ENCODE data around the gene GATD1.

GATD1 gene

GRCh38 chr11:804599-804964 lies 27.3 kb upstream of the GATD1 start:
- no peak for TF ChIP-seq ZNF274 (IDR thresholded peaks at IDR 0.05; ENCODE audit: low read depth, low read length)
- H3K4me3 ChIP-seq (ENCODE audit: low read length), result peak overlapping the region; percentile 88

DNA sequence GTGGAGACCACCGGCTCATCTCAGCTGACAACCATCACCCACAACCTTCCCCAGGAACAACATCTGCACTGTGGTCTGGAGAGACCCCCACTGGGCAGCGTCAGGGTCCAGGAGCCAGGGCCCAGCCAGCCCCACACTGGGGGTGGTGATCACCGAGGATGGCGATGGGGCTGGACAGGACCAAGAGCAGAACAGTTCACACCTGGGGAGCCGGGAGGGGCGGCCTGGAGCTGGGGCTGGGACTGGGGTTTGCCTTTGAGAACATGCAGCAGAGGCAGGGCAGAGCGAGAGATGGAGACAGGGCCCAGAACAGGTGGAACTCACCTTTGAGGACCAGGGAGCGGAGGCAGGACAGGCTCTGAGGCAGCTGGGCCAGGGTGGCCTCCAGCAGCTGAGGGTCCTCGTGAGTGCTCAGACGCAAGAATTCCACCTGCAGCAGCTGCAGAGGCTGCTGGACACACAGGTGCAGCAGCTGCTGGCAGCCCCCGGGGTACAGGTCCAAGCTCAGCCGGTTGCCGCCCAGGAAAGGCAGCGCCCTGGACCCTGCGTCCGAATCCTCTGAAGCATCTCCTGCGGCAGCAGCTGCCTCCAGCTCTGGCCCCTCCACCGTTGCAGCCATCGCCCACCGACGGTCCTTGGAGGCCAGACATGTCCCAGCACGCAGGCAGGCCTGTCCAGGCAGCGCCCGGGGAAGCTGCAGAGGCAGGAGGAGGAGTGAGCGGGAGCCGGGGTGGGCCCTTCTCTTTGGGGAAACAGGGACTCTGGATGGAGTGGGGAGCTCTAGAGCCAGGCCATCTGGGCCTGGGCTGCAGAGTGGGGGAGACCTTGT lies 26.7 kb upstream of the GATD1 start:
- H3K4me3 ChIP-seq (ENCODE audit: low read length), result peak overlapping the region; percentile 88
- TF ChIP-seq ZNF274 (IDR thresholded peaks at IDR 0.05; ENCODE audit: low read depth, low read length), result no peak

DNA sequence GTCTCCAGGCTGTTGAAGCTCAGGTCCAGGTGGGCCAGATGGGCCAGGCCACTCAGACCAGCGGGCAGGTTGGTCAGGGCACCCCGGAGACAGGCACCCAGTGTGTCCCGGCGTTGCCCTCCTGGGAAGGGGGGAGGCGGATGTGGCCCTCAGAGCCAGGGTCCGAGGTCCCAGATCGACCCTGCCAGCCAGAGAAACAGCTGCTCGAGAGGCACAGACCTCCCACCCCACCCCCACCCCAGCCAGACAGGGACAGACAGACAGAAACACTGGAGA lies 26.1 kb upstream of the GATD1 start:
- TF ChIP-seq ZNF274 (IDR thresholded peaks at IDR 0.05; ENCODE audit: low read depth, low read length), result no peak
- H3K4me3 ChIP-seq (ENCODE audit: low read length), result peak overlapping the region; percentile 88; the same call in 1 of the 2 replicates

DNA sequence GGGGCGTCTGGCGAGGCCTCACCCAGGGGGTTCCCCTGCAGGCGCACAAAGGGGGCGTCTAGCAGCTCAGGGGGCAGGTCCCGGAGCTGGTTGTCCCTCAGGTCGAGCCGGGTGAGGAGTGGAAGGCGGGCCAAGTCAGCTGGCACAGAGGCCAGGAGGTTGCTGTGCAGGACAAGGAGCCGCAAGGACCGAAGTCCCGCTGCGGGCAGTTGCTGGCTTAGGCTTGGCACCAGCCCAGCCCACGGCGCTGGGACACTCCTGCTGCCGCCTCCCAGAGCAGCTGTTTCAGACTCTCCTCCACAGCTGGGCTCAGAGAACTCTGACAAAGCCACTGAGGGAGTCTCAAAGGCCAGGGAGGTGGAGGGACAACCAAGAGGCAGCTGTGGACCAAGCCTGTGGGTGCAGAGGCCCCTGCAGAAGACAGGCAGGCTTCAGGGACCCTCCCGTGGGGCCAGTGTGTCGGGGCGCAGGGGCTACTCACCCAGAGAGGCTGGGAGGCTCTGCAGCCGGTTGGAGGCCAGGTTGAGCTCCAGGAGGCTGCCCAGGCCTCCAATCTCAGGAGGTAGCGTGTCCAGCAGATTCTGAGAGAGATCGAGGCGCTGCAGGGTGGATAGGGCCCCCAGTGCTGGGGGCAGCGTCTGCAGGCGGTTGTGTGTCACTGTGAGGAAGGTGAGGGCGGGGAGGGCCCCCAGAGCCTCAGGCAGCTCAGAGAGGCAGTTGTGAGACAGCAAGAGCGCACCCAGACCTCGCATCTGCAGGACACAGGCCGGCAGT lies 25.6 kb upstream of the GATD1 start:
- no peak overlapping the region; the same call in 1 of the 2 replicates for H3K4me3 ChIP-seq (ENCODE audit: low read length)
- TF ChIP-seq ZNF274 (IDR thresholded peaks at IDR 0.05; ENCODE audit: low read depth, low read length), result no peak

DNA sequence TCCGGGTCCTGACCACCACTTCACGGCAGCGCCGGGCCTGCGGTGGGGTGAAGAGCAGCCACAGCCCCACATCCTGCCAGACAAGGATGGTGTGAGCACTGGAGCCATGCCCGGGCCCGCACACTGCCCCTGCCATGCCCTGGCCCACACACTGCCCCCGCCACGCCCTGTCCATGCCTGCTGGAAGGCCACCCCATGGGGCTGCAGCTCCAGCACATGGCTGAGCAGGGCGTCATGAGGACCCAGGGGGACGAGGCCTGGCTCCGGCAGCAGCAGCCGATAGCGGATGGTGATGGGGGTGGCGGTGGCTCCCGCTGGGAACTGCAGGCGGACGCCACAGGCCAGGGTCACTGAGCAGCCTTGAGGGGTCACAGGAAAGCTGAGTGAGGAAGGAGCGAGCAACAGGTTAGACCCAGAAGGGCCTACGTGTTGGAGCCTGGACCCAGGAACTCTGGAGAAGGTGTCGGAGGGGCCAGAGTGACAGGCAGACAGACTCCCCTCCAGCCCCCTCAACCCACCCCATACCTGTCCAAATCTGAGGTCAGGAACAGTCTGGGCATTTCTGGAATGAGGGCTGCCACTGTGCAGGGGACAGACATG lies 24.8 kb upstream of the GATD1 start:
- no peak for TF ChIP-seq ZNF274 (IDR thresholded peaks at IDR 0.05; ENCODE audit: low read depth, low read length)
- no peak overlapping the region for H3K4me3 ChIP-seq (ENCODE audit: low read length)

GRCh38 chr11:801097-801780 lies 24.0 kb upstream of the GATD1 start:
- no peak for TF ChIP-seq ZNF274 (IDR thresholded peaks at IDR 0.05; ENCODE audit: low read depth, low read length)
- no peak overlapping the region for H3K4me3 ChIP-seq (ENCODE audit: low read length)

- TF ChIP-seq ZNF274 (IDR thresholded peaks at IDR 0.05; ENCODE audit: low read depth, low read length), result no peak
- H3K4me3 ChIP-seq (ENCODE audit: low read length), result no peak overlapping the region
Measured at GRCh38 chr11:800473-800872, 23.2 kb upstream of the GATD1 start.

DNA sequence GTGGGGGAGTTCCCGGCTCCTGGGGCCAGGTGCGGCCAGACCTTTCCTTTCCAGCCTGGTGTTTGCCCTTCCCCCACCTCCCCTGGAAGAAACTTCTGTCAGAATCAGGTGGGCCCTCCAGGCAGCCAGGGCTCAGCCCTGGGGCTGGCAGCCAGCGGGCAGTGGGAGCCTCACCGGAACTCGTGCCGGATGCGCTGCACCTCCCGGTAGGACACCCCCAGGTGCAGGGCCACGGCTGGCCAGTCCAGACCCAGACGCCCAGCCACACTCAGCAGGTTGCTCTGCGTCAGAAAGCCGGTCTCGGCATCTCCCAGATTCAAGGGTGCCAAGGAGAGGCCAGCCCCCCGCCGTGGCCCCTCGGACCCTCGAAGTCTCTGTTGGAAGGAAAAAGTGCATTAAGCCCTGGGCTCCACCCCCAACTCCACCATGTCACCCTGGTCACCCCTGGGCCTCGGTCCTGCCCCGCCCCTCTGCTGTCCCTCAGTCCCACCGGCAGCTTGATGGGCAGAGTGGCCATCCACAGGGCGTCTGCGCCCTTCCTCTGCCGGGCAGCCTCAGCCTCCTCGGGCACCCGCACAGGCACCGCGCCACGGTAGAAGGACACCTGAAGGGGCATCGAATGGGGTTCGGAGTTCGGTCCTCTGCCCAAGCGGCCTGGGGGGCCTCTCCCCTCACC lies 22.5 kb upstream of the GATD1 start:
- no peak overlapping the region for H3K4me3 ChIP-seq (ENCODE audit: low read length)
- no peak for TF ChIP-seq ZNF274 (IDR thresholded peaks at IDR 0.05; ENCODE audit: low read depth, low read length)

GRCh38 chr11:798093-798713 lies 20.9 kb upstream of the GATD1 start, which contains the start of gene SLC25A22:
Gene SLC25A22, minus strand, starts transcription at chr11:798281. Its CDS starts 3,275 bp downstream, at chr11:795006.
- H3K4me3 ChIP-seq (ENCODE audit: low read length), result peak within 1 kb of the TSS; percentile 67
- TF ChIP-seq ZNF274 (IDR thresholded peaks at IDR 0.05; ENCODE audit: low read depth, low read length), result no peak

DNA sequence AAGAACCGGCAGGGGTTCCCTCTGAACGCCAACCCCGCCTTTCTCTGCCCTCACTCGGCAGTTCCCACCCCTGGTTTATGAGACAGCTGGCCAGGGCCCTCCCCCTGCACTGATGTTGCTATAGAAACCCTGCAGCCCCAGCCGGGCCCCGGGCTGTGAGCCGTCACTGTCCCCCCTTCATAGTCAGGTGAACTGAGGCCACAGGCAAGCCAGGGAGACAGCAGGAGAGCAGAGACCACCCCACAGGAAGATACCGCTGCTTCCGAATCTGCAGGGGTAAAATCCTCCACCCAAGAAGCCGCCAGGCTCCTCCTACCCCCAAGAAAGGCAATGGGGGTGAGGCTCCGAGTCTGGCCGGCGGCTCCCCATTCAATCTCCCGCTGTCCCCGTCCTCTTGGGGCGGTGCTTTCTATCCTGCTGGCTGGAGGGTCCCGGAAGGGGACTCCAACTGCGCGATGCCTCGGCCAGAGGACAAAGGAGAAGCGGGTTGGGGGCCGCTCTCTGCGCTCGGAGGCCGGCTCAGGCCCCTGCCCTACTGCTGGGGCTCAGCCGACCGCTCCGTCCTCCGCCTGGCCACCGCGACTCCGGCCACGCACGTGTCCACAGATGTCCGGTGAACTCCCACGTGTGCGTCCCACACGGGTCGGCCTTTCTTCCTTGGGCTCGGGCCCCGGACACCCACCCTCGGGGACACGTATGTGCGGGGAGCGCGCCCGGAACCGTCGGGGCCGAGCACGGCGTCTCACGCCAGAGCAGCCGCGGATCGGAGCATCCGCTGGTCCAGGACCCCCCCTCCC lies 20.2 kb upstream of the GATD1 start:
- no peak for TF ChIP-seq ZNF274 (IDR thresholded peaks at IDR 0.05; ENCODE audit: low read depth, low read length)
- peak overlapping the region; percentile 67 for H3K4me3 ChIP-seq (ENCODE audit: low read length)

DNA sequence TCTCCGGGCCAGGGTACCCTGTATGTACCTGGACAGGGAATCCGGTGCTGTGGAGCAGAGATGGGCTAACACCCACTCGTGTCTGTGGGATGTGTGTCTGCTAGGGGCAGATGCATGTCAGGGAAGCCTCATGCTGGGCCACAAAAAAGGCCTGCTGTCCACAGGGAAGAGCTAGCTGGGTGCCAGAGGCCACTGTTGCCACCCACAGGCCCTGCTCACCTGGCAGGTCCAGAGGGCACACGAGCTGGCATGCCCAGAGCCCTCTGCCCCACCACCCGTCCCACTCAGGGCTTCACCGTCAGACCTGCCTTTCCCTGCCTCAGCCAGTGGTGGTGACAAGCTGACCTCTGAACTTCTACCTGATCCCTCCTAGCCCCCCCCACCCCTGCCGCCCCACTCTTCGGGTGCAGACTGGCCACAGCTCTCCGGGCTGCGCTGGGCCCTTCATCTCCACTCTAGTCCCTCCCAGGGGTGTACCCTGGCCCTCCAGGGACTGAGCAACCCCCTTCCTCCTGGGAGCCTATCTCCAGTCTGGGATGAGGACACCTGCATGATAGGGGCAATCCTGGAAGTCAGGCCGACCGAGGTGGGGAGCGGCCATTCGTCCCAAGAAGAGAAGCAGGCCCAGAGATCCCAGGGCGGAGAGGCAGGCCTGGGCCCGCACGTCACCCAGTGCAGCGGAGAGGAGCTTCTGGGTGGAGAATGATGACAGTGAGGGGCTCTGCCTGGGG lies 19.4 kb upstream of the GATD1 start:
- no peak for TF ChIP-seq ZNF274 (IDR thresholded peaks at IDR 0.05; ENCODE audit: low read depth, low read length)

More for the DNA sequence above, 19.4 kb upstream of the GATD1 start:
- peak overlapping the region; percentile 67; the same call in 1 of the 2 replicates for H3K4me3 ChIP-seq (ENCODE audit: low read length)
